H1 (cell line): ENCODE data around the gene ZMAT1. TPM values are rescaled to one million over a fixed set of nuclear protein-coding genes. Genes with fewer than 3 reads are reported as not detected.

ENCODE experiments used
- BRCA1 ChIP-seq: IDR thresholded peaks from 2 replicates; pipeline ENCODE4 v1.6.1; 2012; ENCODE audit warnings: low read depth, low read length, improper control_type of control experiment
- KDM1A ChIP-seq: fragments of 200-600, 300-600 bp; sonication (generic); IDR thresholded peaks from 2 replicates; pipeline ENCODE4 v1.7.1; 2016; ENCODE audit warnings: mild to moderate bottlenecking, low read length, borderline replicate concordance
- KDM5A ChIP-seq: fragments of 200-600 bp; IDR thresholded peaks from 2 replicates; pipeline ENCODE4 v1.7.1; 2012; ENCODE audit warnings: mild to moderate bottlenecking, low read length, inconsistent platforms, mixed read lengths
- POLR2A ChIP-seq, 2 experiments: IDR thresholded peaks; 1 replicate in 1 of 2; 2 replicates in 1 of 2; pipeline ENCODE4 v1.6.1; 2011; ENCODE audit warnings: low read depth in 2 of 2, low read length in 2 of 2, mild to moderate bottlenecking in 2 of 2; ENCODE audit errors: control extremely low read depth in 1 of 2
- SP2 ChIP-seq: IDR thresholded peaks from 2 replicates; pipeline ENCODE4 v1.6.1; 2012; ENCODE audit warnings: mild to moderate bottlenecking, low read length, inconsistent platforms
- TAF1 ChIP-seq: IDR thresholded peaks from 2 replicates; pipeline ENCODE4 v1.6.1; 2011; ENCODE audit warnings: mild to moderate bottlenecking, low read depth, low read length
- polyA plus RNA-seq, 7 experiments: library from polyadenylated mRNA; depleted of rRNA in 3 of 7; stranded (reverse) in 5 of 7; unstranded in 2 of 7; fragments of >200 nt in 5 of 7; fragments of 200-250 nt in 2 of 7; gene quantifications; 1 replicate in 5 of 7; 2 replicates in 1 of 7; 4 replicates in 1 of 7; pipeline versions ENCODE4 v1.2.1 to v1.2.3, GENCODE V29; 2011 to 2013; ENCODE audit warnings: missing spikeins in 2 of 7, mixed read lengths in 2 of 7
- total RNA-seq: library from RNA; stranded (reverse); fragmentation: NEBNext Ultra II Directional; extraction: Animal tissue kit (Norgen Biotek cat#: 25700); gene quantifications from 2 replicates; pipeline ENCODE4 v1.2.1, GENCODE V29; 2021
- TF ChIP-seq, protein P1 (sequence below): fragments of 300-600 bp; sonication (generic); IDR thresholded peaks from 2 replicates; pipeline ENCODE4 v1.7.1; 2012; ENCODE audit warnings: low read length, moderate library complexity, mild to moderate bottlenecking, inconsistent platforms; ENCODE audit not compliant: insufficient replicate concordance

Gene ZMAT1
- total and polyA plus RNA-seq, 2 of the 8 experiments (the other 6 are each of a cell fraction or from before 2014, with no cell fraction given) = 1.3 to 1.4 TPM

DNA sequence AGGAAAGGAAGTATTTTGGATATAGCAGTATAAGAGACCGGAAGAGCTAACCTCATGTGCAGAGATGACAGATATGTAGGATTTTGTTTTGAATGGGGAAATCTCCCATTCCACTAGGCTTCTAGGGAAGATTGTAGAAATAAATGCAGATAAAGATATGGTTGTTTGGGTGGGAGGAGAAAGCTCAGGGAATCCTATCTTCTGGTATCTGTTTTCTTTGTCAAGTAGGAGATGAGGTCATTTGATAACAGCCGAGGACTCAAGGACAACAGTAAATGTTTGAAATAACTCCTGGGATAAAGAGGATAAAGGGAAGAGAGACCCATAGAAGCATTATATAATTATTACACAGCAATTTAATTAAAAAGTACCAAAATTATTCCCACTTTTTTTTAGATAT lies 24.7 kb upstream of the ZMAT1 start (continued):
- TF ChIP-seq, protein P1, sequence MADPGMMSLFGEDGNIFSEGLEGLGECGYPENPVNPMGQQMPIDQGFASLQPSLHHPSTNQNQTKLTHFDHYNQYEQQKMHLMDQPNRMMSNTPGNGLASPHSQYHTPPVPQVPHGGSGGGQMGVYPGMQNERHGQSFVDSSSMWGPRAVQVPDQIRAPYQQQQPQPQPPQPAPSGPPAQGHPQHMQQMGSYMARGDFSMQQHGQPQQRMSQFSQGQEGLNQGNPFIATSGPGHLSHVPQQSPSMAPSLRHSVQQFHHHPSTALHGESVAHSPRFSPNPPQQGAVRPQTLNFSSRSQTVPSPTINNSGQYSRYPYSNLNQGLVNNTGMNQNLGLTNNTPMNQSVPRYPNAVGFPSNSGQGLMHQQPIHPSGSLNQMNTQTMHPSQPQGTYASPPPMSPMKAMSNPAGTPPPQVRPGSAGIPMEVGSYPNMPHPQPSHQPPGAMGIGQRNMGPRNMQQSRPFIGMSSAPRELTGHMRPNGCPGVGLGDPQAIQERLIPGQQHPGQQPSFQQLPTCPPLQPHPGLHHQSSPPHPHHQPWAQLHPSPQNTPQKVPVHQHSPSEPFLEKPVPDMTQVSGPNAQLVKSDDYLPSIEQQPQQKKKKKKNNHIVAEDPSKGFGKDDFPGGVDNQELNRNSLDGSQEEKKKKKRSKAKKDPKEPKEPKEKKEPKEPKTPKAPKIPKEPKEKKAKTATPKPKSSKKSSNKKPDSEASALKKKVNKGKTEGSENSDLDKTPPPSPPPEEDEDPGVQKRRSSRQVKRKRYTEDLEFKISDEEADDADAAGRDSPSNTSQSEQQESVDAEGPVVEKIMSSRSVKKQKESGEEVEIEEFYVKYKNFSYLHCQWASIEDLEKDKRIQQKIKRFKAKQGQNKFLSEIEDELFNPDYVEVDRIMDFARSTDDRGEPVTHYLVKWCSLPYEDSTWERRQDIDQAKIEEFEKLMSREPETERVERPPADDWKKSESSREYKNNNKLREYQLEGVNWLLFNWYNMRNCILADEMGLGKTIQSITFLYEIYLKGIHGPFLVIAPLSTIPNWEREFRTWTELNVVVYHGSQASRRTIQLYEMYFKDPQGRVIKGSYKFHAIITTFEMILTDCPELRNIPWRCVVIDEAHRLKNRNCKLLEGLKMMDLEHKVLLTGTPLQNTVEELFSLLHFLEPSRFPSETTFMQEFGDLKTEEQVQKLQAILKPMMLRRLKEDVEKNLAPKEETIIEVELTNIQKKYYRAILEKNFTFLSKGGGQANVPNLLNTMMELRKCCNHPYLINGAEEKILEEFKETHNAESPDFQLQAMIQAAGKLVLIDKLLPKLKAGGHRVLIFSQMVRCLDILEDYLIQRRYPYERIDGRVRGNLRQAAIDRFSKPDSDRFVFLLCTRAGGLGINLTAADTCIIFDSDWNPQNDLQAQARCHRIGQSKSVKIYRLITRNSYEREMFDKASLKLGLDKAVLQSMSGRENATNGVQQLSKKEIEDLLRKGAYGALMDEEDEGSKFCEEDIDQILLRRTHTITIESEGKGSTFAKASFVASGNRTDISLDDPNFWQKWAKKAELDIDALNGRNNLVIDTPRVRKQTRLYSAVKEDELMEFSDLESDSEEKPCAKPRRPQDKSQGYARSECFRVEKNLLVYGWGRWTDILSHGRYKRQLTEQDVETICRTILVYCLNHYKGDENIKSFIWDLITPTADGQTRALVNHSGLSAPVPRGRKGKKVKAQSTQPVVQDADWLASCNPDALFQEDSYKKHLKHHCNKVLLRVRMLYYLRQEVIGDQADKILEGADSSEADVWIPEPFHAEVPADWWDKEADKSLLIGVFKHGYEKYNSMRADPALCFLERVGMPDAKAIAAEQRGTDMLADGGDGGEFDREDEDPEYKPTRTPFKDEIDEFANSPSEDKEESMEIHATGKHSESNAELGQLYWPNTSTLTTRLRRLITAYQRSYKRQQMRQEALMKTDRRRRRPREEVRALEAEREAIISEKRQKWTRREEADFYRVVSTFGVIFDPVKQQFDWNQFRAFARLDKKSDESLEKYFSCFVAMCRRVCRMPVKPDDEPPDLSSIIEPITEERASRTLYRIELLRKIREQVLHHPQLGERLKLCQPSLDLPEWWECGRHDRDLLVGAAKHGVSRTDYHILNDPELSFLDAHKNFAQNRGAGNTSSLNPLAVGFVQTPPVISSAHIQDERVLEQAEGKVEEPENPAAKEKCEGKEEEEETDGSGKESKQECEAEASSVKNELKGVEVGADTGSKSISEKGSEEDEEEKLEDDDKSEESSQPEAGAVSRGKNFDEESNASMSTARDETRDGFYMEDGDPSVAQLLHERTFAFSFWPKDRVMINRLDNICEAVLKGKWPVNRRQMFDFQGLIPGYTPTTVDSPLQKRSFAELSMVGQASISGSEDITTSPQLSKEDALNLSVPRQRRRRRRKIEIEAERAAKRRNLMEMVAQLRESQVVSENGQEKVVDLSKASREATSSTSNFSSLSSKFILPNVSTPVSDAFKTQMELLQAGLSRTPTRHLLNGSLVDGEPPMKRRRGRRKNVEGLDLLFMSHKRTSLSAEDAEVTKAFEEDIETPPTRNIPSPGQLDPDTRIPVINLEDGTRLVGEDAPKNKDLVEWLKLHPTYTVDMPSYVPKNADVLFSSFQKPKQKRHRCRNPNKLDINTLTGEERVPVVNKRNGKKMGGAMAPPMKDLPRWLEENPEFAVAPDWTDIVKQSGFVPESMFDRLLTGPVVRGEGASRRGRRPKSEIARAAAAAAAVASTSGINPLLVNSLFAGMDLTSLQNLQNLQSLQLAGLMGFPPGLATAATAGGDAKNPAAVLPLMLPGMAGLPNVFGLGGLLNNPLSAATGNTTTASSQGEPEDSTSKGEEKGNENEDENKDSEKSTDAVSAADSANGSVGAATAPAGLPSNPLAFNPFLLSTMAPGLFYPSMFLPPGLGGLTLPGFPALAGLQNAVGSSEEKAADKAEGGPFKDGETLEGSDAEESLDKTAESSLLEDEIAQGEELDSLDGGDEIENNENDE = no peak
- TF ChIP-seq TAF1 = no peak
- no peak for TF ChIP-seq SP2
- no peak for TF ChIP-seq KDM5A
- TF ChIP-seq BRCA1 = no peak
- TF ChIP-seq KDM1A = no peak
- TF ChIP-seq POLR2A (IDR thresholded peaks at IDR 0.05; ENCODE audit: control extremely low read depth in 1 of 2, low read depth in 2 of 2, low read length in 2 of 2) = no peak
